ENCODE data around the gene NPL.

The NPL gene

DNA sequence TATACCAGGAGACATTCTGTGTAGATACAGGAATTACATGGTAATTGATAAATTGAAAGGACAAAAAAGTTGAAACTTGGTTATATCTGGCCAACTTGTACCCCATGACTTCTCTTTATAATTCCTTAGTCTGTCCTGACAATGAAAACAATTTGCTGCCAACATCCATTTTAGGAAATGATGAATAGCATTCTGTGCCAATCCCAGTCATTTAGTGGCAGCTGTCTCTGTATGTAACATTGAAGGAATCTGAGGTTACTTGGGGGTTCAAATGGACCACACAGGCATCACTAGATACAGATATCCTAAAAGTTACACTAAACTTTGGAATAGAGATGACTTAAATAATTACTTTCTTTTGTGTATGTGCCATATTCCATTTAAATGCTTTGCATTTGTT lies 87.8 kb downstream of the NPL start:
- Histone ChIP-seq H3K9me2 (replicated peaks; ENCODE audit: insufficient read depth, low read length) (no peaks in the 10 kb centered on the region), H3K4me3 (ENCODE audit: insufficient read depth, low read length, poor library complexity, severe bottlenecking) (no peak overlapping the region), H3F3A (ENCODE audit: insufficient read depth) (peaks cover 79% of the 10 kb centered on the region), H3K36me3 (ENCODE audit: low read length) (peaks cover 98% of the 10 kb centered on the region), H4K20me1 (ENCODE audit: low read depth, low read length) (peaks cover 11% of the 10 kb centered on the region; the same call in 1 of the 2 replicates), H3K9me3 (ENCODE audit: insufficient read depth, low read length) (no peaks in the 10 kb centered on the region), H3K79me2 (ENCODE audit: insufficient read depth, low read length) (peaks cover 7% of the 10 kb centered on the region), H3K27ac (ENCODE audit: low read depth, low read length) (no peak overlapping the region), H3K9ac (ENCODE audit: low read length) (no peak overlapping the region), H2AFZ (ENCODE audit: low read depth, low read length, severe bottlenecking) (no peak overlapping the region), H3K27me3 (ENCODE audit: low read length) (no peaks in the 10 kb centered on the region), H3K4me2 (ENCODE audit: low read depth, low read length, poor library complexity, severe bottlenecking) (no peak overlapping the region)
- TF ChIP-seq, protein P1, sequence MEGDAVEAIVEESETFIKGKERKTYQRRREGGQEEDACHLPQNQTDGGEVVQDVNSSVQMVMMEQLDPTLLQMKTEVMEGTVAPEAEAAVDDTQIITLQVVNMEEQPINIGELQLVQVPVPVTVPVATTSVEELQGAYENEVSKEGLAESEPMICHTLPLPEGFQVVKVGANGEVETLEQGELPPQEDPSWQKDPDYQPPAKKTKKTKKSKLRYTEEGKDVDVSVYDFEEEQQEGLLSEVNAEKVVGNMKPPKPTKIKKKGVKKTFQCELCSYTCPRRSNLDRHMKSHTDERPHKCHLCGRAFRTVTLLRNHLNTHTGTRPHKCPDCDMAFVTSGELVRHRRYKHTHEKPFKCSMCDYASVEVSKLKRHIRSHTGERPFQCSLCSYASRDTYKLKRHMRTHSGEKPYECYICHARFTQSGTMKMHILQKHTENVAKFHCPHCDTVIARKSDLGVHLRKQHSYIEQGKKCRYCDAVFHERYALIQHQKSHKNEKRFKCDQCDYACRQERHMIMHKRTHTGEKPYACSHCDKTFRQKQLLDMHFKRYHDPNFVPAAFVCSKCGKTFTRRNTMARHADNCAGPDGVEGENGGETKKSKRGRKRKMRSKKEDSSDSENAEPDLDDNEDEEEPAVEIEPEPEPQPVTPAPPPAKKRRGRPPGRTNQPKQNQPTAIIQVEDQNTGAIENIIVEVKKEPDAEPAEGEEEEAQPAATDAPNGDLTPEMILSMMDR (IDR thresholded peaks at IDR 0.05; ENCODE audit: insufficient read depth, low read length, poor library complexity, severe bottlenecking): no peak
- no peak for TF ChIP-seq EZH2phosphoT487 (conservative IDR thresholded peaks at IDR 0.05; ENCODE audit: low read length)

GRCh38 chr1:182877842-182878241 lies 88.3 kb downstream of the NPL start:
- H3K27me3 ChIP-seq (ENCODE audit: low read length): no peaks in the 10 kb centered on the region
- TF ChIP-seq EZH2phosphoT487 (conservative IDR thresholded peaks at IDR 0.05; ENCODE audit: low read length): no peak
- TF ChIP-seq, protein P1 (IDR thresholded peaks at IDR 0.05; ENCODE audit: insufficient read depth, low read length, poor library complexity, severe bottlenecking): no peak
- peaks cover 95% of the 10 kb centered on the region for H3K36me3 ChIP-seq (ENCODE audit: low read length)
- H3K9me2 ChIP-seq (replicated peaks; ENCODE audit: insufficient read depth, low read length): no peaks in the 10 kb centered on the region
- H2AFZ ChIP-seq (ENCODE audit: low read depth, low read length, severe bottlenecking): no peak overlapping the region
- peaks cover 11% of the 10 kb centered on the region; the same call in 1 of the 2 replicates for H4K20me1 ChIP-seq (ENCODE audit: low read depth, low read length)
- H3K79me2 ChIP-seq (ENCODE audit: insufficient read depth, low read length): peaks cover 7% of the 10 kb centered on the region
- H3K9ac ChIP-seq (ENCODE audit: low read length): no peak overlapping the region
- H3K9me3 ChIP-seq (ENCODE audit: insufficient read depth, low read length): no peaks in the 10 kb centered on the region
- no peak overlapping the region for H3K27ac ChIP-seq (ENCODE audit: low read depth, low read length)
- H3F3A ChIP-seq (ENCODE audit: insufficient read depth): peaks cover 75% of the 10 kb centered on the region
- H3K4me2 ChIP-seq (ENCODE audit: low read depth, low read length, poor library complexity, severe bottlenecking): no peak overlapping the region
- no peak overlapping the region for H3K4me3 ChIP-seq (ENCODE audit: insufficient read depth, low read length, poor library complexity, severe bottlenecking)

Data from SU-DHL-6 (cell line).